ENCODE measurements around the gene EFHD1.
"Not testable (repeated sequence)": the region's sequence is repeated elsewhere in the genome, so short reads cannot be mapped to it uniquely, and the experiment has no call there.

EFHD1 gene

DNA sequence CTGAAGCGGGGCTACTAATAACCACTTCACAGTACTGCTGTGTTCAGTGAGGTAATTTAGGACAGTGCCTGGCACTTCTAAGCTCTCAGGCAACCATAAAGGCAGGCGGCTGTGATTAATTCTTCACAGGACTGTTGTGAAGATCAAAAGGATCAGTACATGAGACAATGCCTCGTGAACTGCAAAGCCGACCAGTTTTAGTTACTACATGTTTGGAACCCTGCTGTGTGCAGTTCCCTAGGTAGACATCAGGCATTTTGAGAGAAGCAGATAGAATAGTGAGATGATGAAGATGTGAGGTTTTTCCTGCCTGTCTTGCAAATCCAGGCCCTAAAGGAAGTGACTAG is 19.1 kb downstream of the EFHD1 start:
- no peak for DNase-seq (ENCODE audit: low spot score)

DNA sequence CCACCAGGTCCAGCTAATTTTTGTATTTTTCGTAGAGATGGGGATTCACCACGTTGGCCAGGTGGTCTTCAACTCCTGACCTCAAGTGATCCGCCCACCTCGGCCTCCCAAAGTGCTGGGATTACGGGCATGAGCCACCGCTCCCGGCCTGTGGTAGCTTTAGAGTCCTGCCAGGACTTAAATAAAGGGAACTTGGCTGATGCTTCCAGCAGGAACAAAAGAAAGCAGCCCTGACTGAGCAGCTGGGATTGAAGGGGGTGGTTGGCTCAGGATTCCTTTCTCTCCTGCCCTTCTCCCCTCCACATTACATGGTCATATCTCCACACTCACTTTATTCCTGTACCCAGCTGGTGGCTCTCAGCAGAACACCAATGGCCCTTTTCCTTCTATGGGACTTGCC is 20.0 kb downstream of the EFHD1 start:
- no peak for DNase-seq (ENCODE audit: low spot score)

DNA sequence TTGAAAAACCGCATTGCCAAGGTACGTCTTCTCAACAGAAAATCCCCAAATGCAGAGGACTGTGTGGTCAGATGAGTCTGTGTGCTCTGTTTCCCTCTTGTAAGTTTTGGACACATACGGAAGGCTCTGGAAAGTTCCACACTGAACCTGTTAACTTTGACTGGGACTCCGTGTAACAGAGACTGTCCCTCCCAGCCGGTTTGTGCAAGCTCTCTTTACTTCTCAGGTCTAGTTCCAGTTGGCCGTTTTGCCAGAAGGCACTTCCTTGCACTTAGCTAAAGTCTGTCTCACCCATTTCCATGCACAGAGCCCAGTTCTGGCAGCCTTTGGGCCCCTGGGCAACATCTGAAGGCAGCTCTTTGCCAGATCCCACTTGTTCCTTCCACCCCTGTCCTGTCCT is 22.0 kb downstream of the EFHD1 start:
- no peak for DNase-seq (ENCODE audit: low spot score)

DNA sequence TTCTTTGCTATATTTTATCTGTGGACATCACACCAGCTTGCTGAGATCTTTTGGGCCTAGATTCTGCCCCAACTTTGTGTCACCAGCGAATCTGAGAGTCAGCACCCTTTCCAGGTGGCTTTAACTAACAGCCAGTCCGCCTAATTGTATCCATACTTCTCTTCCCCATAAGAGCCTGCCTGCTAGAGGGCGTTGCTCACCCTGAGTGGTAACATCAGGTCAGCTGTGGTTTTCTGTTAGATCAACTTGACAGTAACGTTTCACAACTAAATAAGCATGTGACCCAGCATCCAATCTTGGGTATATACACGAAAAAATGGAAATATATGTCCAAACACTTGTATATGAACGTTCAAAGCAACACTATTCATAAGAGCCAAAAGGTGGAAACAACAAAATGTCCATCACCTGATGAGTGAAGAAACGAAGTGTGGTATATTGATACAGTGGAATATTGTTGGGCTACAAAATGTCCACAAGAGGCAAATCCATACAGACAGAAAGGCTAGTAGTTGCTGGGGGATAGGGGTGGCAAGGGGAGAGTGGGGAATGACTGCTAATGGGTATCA is 24.9 kb downstream of the EFHD1 start:
- no peak for DNase-seq (ENCODE audit: low spot score)

DNA sequence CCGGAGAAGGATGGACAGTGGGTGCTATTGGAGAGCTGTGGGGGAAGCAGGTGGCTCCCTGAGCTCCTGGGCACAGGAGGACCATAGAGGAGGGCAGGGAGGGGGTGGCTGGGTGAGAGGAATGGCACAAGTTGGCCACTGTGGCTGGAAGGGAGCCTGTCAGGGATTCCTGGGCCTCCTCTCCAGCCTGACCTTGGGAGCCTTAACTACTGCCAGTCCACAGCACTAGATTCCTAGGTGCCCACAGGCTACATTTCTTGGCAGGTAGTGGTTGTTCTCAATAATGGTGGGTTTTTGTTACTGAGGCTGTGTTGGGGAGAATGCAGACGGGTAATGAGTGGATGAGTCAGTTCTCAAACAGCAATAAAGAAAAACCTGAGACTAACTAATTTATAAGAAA is 26.0 kb downstream of the EFHD1 start:
- no peak for DNase-seq (ENCODE audit: low spot score)

DNA sequence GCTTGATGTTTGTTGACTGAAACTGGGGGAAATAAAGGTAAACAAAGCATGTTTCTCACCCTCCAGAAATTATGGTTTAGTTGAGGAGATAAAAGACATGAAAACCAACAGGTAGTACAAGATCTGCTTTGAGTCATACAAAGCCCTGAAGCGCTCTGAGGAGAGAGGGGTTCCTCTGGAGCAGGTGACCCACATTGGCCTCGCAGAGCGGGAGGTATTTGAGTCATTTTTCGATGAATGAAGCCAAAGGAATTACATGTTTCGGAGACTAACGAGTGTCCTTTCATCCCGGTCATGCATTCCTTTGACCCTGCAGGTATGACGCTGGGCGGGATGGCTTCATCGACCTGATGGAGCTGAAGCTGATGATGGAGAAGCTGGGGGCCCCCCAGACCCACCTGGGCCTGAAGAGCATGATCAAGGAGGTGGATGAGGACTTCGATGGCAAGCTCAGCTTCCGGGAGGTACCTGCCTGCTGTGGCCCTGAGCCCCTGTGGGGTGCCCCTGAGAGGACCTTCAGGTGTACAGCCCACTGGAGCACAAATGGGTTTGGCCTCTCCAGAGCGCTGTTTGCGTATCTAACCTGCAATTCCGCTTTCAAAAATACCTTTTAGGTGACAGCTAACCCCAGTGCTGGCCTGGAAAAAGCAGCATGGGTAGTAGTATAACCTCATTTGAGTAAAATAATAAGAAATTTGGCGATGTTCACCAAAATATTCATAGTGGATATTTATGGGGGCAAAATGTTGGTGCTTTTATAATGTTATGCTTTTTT is 29.3 kb downstream of the EFHD1 start:
- no peak for DNase-seq (ENCODE audit: low spot score)

DNA sequence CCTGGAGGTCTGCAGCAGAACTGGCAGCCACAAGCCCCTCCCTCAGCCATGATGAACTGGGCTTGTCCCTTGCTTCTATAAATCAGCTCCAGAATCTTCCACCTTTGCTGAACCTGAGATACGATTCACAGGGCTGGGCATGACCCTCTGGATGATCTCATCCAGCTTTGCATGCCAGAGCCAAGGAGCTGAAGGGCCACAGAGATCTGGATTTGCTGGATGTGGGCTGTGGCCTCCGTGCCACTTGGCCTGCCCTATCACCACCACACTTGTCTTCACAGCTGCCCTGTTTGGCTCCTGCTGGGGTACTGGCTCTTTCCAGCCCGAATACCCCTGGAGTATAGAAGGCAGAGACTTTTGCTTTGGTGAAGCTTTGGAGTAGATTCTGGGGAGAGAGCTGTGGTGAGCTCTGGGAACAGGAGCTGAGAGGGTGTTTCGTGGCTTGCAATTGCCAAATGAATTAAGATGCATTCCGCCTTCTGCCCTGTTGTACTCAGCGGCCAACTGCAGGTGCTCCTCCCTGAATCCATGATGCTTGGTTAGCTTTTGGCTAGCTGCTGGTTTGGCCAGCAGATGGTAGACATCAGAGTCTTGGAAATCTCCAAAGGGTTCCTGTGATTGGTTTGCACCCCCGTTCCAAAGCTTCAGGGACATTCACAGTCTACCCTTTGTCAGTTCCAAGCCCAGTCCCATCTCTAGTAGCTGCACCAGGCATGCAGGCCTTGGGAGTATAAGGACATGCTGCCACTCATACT is 32.8 kb downstream of the EFHD1 start:
- no peak for DNase-seq (ENCODE audit: low spot score)

DNA sequence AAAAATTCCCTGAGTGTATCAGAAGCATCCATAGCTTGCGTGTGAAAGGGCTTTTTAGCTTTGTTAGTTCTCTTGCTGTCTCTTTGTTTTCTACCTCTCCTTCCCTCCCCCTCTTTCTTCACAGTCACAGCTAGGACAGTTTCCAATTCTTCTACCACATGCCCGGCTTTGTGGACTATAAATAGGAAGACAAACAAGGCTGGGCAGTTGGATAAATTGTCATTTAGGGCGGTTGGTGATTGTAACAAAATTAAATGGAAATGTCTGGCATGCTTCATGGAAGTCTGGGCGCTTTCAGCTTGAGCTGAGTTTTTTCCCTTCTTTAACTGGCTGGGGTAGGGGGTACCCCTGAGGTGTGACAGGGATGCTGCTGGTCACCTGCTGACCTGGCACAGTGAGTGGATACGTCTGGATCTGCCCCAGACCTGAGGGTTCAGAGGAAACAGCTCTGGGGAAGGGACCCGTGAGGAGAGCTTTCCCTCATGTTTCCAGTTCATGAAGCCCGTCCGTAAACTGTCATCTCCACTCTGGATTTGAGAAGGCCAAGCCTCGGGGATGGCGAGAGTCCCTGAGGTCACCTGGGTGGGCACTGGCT is 34.7 kb downstream of the EFHD1 start:
- no peak for DNase-seq (ENCODE audit: low spot score)

DNA sequence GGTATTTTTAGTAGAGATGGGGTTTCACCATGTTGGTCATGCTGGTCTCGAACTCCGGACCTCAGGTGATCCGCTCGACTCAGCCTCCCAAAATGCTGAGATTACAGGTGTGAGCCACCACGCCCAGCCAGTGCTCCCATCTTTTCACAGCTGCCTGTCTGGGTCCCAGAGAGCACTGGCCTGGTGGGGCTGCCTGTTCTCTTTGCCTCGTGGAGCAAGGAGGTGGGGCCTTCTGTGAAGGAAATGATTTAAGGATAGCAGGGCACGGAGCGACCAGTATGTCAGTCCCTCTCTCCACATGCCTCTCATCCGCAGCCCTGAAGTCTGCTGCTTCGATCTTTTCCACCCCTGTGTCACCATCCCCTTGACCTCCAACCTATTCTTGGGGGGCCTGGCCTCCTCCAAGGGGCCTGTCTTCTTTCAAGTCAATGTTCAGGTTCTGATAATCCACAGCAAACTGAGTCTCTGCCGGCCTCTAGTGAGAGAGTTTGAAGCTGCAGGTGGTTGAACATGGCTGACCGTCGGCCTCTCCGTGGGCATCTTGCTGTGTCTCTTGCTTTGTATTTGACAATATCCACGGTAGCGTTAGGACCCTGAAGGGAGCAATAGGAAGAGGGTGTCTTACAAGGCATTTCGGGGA is 35.5 kb downstream of the EFHD1 start:
- DNase-seq (ENCODE audit: low spot score), result peak; percentile 57

DNA sequence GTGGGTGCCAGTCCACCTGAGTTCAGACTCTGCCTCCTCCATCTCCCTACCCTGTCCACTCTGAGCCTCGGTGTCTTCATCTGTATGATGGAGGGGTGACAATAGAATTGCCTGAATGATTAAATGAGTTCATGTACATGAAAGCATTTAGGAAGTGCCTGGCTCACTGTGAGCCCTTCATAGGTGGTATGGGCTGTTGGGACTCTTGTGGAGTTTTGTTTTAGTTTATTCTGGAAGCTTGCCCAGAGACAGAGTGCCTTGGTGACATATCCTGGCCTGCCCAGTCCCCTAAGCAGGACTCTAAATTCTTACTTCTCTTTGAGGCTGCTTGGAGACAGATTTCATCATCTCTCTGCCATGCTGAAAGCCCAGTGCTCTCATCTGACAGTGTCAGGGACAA is 39.2 kb downstream of the EFHD1 start:
- DNase-seq (ENCODE audit: low spot score), result no peak

DNA sequence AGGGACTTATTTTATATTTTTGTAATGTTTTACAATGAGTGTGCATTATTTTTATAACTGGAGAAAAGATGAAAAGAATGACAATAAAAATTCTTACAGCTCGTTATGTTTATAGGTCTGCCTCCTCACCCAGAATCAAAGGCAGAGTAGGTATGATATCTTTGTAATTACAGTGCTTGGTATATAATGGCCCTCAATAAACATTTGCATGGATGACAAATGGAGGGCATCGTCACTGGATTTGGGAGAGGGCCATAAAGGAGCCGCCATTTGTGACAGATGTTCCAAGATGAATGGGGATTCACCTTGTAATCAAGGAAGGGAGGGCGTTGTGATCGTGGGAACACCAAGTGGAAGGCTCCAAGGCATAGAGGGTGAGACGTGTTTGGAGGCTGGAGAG is 41.1 kb downstream of the EFHD1 start:
- DNase-seq (ENCODE audit: low spot score), result no peak

DNA sequence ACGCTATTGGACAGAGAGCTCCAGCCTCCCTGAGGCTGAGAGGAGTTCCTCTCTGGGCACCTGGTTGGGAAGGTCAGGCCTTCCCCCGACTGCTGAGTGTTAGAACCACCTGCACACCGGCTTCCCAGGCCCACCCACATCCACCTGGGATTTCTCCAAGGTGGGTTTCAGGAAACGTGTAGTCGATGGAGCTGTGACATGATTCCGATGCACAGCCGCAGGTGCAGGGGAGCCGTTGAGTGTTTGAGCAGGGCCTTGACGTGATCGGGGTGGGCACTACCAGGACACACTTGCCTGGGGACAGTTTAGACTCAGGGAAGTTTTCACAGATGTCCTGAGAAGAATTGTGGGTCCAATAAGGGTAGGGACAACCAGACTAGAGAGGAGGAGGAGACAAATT is 42.0 kb downstream of the EFHD1 start:
- DNase-seq (ENCODE audit: low spot score), result no peak

DNA sequence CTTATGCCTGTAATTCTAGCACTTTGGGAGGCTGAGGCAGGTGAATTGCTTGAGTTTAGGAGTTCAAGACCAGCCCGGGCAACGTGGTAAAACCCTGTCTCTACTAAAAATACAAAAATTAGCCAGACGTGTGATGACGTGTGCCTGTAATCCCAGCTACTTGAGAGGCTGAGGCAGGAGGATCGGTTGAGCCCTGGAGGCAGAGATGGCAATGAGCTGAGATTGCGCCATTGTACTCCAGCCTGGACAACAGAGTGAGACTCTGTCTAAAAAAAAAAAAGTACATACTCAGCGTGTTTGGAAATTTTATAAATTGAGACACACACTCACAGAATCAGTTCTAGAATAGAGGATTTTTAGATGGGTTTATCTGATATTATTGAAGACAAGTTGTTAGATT is 46.6 kb downstream of the EFHD1 start:
- DNase-seq (ENCODE audit: low spot score), result no peak

DNA sequence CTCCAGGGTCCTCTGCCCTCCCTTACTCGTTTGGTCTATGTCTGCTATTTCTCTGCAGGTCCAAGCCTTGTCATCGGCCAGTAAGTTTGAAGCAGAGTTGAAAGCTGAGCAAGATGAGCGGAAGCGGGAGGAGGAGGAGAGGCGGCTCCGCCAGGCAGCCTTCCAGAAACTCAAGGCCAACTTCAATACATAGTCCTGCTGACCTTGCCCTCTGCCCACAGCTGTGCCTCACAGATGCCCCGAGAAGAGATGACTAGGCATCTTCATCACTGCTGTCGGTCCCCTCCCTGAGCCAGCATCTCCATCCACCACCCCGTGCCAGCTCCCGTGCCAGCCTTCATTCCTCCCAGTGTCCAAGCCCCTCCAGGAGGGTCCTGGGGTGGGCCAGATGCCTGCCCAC is 48.1 kb downstream of the EFHD1 start:
- DNase-seq (ENCODE audit: low spot score), result no peak

DNA sequence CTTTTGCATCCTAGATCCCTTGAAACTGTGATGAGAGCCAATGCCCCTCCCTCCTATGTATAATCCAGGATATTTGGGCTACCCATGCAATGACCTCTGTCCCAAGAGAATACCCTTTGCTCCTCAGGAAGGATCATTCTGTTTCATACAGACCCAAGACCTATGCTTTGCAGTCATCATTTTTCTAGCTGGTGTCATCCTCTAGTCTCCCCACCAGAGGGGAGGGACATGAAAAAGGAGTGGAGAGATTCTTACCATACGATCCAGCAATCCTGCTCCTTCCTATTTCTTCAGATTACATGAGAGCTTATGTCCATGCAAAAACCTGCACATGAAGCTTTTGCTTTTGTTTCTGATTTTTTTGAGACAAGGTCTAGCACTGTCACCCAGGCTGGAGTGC is 50.0 kb downstream of the EFHD1 start:
- DNase-seq (ENCODE audit: low spot score), result no peak

DNA sequence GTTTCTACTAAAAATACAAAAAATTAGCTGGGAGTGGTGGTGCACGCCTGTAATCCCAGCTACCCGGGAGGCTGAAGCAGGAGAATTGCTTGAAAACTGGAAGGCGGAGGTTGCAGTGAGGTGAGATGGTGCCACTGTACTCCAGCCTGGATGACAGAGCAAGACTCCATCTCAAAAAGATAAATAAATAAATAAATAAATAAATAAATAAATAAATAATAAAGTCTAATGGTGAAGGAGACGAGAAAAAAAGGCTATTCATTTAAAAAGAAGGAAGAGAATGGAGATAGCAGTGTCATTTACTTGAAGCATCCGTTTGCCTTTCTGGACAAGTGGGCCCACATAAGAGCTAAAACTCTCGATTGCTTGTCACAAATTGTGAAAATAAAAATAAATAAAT is 52.0 kb downstream of the EFHD1 start:
- not testable (repeated sequence) for DNase-seq (ENCODE audit: low spot score)

DNA sequence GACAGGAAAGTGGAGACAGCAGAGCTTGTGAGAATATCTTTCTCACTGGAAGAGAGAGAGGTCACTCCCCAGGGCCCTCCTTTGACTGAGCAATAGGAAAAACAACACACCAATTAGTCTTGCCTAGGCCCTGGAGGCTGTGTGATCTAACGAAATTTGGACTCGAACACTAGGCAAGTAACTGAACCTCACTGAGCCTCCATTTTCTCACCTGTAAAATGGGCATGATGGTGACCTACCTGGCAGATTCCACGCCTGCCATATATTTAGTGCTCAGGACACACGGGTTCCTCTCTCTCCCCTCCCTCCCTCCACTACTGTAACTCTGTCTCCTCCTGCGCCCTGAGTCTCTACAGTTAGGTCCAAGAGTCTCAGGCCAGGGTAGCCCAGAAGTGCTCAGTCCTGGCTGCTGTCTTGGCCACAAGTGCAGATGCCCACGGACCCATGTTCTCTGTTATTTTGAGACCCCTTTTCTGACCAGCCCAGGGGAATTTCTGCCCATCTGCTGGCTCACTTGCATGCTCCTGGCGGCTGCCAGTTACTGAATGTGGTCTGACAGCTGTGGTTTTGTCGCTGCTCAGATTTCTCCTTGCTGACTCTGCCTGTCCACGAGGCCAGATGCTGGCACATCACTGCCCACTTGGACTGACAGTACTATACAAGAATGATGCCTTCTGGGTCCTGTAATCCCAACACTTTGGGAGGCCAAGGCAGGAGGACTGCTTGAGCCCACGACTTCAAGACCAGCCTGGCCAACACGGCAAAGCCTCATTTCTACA is 54.2 kb downstream of the EFHD1 start:
- no peak for DNase-seq (ENCODE audit: low spot score)

DNA sequence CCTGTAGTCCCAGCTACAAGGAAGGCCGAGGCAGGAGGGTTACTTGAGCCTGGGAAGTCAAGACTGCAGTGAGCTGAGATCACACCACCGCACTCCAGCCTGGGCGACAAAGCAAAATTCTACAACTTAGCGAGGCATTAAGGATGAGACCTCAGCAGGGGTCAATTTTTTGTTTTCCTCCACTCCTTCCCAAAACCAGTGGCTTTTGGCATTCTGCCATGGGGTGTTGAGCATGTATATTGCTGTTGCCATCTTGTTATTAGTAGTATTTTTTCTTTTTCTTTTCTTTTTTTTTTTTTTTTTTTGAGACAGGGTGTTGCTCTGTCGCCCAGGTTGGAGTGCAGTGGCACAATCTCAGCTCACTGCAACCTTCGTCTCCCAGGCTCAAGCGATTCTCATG is 54.8 kb downstream of the EFHD1 start:
- no peak for DNase-seq (ENCODE audit: low spot score)

DNA sequence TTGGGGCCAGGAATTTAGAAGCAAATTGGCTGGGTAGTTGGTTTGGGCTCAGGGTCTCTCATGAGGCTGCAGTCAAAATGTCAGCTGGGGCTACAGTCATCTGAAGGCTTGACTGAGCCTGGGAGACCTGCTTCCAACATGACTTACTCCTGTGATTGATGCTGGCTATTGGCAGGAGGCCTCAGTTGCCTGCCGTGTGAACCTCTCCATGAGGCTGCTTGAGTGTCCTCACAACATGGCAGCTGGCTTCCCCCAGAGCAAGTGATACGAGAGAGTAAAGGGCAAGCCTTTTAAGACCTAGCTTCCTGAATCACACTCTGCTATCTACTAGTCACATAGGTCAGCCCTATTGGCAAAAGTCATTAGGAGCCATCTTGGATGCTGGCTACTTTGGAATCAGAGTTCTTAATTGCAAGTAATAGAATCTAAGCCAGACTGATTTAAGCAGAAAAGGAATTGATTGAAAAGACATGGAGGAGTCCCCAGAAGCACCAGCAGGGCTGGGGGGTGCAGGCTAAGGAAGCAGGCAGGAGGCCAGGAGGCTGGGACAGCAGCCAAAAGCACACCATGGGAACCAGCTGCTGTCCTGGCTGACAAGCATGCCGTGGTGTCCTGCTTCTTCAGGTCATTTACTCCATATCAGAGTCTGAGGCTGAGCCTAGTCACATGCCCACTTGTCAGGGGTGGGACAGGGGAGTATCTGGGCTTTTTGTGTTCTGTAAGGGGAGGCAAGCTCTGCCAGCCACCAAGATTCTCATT is 55.9 kb downstream of the EFHD1 start:
- DNase-seq (ENCODE audit: low spot score), result no peak

DNA sequence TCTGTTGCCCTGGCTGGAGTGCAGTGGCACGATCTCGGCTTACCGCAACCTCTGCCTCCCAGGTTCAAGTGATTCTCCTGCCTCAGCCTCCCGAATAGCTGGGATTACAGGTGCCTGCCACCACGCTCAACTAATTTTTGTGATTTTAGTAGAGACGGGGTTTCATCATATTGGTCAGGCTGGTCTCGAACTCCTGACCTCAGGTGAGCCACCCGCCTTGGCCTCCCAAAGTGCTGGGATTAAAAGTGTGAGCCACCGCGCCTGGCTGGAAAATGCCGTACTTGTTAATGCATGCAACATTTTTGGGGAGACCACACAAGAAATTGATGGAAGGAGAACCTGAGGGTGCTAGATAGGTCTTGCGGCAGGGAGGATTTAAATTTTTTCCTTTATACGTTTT is 57.7 kb downstream of the EFHD1 start:
- not testable (repeated sequence) for DNase-seq (ENCODE audit: low spot score)

DNA sequence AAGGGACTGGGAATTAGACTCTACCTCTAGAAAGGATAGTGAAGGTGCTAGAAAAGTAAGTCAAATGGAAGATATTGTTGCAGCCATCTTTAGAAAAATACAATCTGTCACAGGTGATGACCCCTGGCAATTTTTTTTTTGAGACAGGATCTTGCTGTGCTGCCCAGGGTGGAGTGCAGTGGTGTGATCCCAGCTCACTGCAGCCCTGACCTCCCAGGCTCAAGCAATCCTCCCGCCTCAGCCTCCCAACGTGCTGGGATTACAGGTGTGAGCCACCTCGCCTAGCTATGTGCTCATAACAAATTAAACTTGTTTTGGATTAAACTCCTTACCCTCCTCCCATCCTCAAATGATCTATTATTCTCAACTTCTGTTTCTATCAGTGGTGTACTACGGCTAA is 59.9 kb downstream of the EFHD1 start:
- DNase-seq (ENCODE audit: low spot score), result no peak
